T1000 (cell line): ENCODE results near the gene MTERF2.

Experiments used
- DNase-seq: peaks from one replicate; lab custom pipeline; 2025; ENCODE audit warnings: mixed read lengths; lab: John Stamatoyannopoulos, UW

Gene MTERF2

DNA sequence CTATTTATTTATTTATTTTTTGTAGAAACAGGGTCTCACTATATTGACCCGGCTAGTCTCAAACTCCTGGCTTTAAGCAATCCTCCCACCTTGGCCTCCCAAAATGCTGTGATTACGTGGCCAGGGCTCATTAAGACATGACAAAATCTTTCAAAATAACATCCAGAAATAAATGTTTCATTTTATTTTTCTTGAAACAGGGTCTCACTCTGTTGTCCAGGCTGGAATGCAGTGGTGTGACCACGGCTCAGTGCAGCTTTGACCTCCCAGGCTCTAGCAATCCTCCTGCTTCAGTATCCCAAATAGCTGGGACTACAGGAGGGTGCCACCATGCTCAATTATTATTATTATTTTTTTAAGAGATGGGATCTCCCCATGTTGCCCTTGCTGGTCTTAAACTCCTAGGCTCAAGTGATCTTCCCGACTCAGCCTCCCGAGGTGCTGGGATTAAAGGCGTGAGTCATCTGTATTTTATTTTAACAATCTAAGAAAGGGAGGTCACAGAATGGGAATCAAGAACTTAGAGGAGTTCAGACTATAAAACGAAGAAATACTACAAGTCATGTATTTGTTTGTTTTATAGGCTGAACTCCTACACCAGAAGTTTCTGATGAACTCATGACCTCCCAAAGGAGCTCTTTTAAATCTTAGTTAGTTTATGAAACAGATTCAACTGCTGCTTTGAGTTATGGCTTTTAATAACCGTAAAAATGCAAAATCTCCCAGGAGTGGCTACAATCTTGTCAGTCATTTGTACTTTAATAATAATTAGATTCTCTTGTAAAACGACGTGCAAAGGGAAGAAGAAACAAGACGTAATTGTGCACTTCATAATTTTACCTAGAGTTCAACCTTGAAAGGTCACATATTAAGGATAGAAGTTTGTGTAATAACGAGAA lies 33.3 kb downstream of the MTERF2 start:
- DNase-seq, result peak; percentile 6

- no peak for DNase-seq
These were observed 36.4 kb downstream of the MTERF2 start for GRCh38 chr12:106950591-106950990.

DNA sequence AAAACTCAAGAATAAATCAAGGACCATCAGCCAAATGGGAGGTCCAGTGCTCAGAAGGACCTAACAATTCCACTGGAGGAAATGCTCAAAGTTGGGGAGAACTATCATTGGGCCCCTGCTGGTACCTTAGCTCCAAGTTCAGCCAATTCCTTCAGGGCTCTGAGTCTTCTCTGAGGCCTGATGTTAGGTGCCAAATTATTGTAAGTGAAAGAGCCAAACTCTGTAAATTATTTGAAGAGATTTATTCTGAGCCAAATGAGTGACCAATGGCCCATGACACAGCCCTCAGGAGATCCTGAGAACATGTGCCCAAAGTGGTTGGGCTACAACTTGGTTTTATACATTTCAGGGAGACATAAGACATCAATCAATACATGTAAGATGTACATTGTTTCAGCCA lies 39.5 kb downstream of the MTERF2 start:
- no peak for DNase-seq

GRCh38 chr12:106945261-106945851 lies 41.6 kb downstream of the MTERF2 start:
- DNase-seq, result no peak

DNA sequence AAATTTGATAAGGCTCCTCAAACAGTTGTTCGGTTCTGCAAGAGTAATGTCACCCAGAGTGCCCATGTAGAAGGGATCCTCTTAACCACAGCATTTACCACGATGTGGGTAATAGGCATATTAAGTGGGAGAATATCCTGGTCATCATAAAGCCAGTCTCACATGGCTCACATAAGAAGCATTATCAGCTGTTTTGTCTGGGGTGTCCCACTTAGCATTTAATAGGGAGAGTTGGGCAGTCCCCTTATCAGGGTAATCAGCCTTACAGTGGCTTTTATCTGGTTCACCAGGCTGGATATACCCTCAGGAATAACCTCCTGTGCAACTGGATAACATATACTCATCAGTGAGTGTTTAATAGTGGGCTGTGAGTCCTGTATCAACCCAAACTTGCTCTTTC lies 44.2 kb downstream of the MTERF2 start:
- no peak for DNase-seq

- no peak for DNase-seq
These were observed 45.3 kb downstream of the MTERF2 start for GRCh38 chr12:106941481-106942156.

DNA sequence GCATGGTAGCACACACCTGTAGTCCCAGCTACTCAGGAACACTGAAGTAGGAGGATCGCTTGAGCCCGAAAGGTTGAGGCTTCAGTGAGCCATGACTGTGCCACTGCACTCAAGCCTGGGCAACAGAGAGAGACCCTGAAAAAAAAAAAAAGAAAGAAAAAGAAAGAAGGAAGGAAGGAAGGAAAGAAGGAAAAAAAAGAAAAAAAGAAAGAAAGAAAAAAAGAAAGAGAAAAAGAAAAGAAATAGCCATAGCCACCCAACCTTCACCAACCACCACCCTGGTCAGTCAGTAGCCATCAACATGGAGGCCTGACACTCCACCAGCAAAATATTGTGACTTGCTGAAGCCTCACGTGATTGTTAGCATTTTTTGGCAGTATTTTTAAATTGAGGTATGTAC lies 52.7 kb downstream of the MTERF2 start:
- DNase-seq, result no peak
